Mesothelial cell of epicardium (in vitro differentiated cells): ENCODE data around the gene NDRG2. TPM values are rescaled to one million over a fixed set of nuclear protein-coding genes. Genes with fewer than 3 reads are reported as not detected.

ENCODE experiments used
- DNase-seq, 2 experiments: peaks; one replicate each; pipeline ENCODE4 v3.0.0; 2021; ENCODE audit warnings: low spot score in 2 of 2; ENCODE audit not compliant: unreplicated experiment in 2 of 2
- H3K27ac Mint-ChIP-seq: 2 replicates; pipeline ENCODE4 v1.8.0; 2021; ENCODE audit warnings: mixed read lengths
- H3K27me3 Mint-ChIP-seq: 2 replicates; pipeline ENCODE4 v1.8.0; 2021; ENCODE audit warnings: low read depth, mixed read lengths
- H3K36me3 Mint-ChIP-seq: 2 replicates; pipeline ENCODE4 v1.8.0; 2021; ENCODE audit warnings: mixed read lengths
- H3K4me1 Mint-ChIP-seq: 2 replicates; pipeline ENCODE4 v1.8.0; 2021; ENCODE audit warnings: mixed read lengths
- H3K4me3 Mint-ChIP-seq: 2 replicates; pipeline ENCODE4 v1.8.0; 2021; ENCODE audit warnings: mild to moderate bottlenecking, moderate library complexity, mixed read lengths
- H3K9me3 Mint-ChIP-seq: 2 replicates; pipeline ENCODE4 v1.8.0; 2021; ENCODE audit warnings: mixed read lengths
- CTCF ChIP-seq: fragments of 200-600 bp; sonication (generic); IDR thresholded peaks from one replicate; pipeline ENCODE4 v1.5.0; 2021; ENCODE audit warnings: antibody characterized with exemption; ENCODE audit not compliant: unreplicated experiment
- total RNA-seq: library from RNA; stranded (reverse); gene quantifications from 3 replicates; pipeline ENCODE4 v1.2.1, GENCODE V29; 2021

The NDRG2 gene
- total RNA-seq, 1 donor from 2014 or later, result 104 TPM

- H3K4me3 Mint-ChIP-seq, result no peak overlapping the region
- no peaks in the 10 kb centered on the region for H3K9me3 Mint-ChIP-seq
- TF ChIP-seq CTCF, result no peak
- H3K36me3 Mint-ChIP-seq, result peaks cover 30% of the 10 kb centered on the region
- DNase-seq, result no peak
- peaks cover 35% of the 10 kb centered on the region for H3K4me1 Mint-ChIP-seq
- no peaks in the 10 kb centered on the region for H3K27me3 Mint-ChIP-seq
- no peak overlapping the region for H3K27ac Mint-ChIP-seq
These were observed 3.8 kb downstream of the NDRG2 start for GRCh38 chr14:21020977-21021545.

- H3K36me3 Mint-ChIP-seq, result peaks cover 30% of the 10 kb centered on the region
- H3K4me1 Mint-ChIP-seq, result peaks cover 32% of the 10 kb centered on the region
- no peaks in the 10 kb centered on the region for H3K27me3 Mint-ChIP-seq
- no peak overlapping the region for H3K4me3 Mint-ChIP-seq
- H3K27ac Mint-ChIP-seq, result no peak overlapping the region
- no peak for DNase-seq
- TF ChIP-seq CTCF, result no peak
- H3K9me3 Mint-ChIP-seq, result no peaks in the 10 kb centered on the region
These were observed 5.5 kb downstream of the NDRG2 start for GRCh38 chr14:21019366-21019765.

- peaks cover 26% of the 10 kb centered on the region for H3K4me1 Mint-ChIP-seq
- H3K4me3 Mint-ChIP-seq, result no peak overlapping the region
- H3K36me3 Mint-ChIP-seq, result peaks cover 30% of the 10 kb centered on the region
- H3K27me3 Mint-ChIP-seq, result no peaks in the 10 kb centered on the region
- no peak overlapping the region for H3K27ac Mint-ChIP-seq
- no peak for TF ChIP-seq CTCF
- no peaks in the 10 kb centered on the region for H3K9me3 Mint-ChIP-seq
- DNase-seq, result no peak
These were observed 6.1 kb downstream of the NDRG2 start for GRCh38 chr14:21018781-21019180.

DNA sequence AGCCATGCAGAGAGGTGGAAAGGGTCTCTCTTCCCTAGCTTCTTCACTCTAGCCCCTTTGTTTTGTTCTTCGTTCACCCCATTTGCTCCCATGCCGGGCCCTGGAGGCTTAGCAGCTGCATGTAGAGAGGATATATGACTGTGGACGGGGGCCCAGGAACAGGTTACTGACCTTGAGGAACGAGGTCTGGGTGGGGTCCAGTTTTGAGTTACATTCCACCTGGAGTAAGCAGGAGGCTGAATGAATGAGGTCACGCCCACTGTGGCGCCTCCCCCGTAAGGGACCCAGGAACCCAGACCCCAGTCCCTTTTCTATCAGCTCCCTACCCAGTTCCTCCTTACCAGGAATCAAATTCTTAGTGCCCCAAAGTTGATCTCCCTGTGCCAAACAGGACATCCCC, 6.6 kb downstream of the NDRG2 start:
- no peaks in the 10 kb centered on the region for H3K9me3 Mint-ChIP-seq
- H3K4me3 Mint-ChIP-seq, result no peak overlapping the region
- no peaks in the 10 kb centered on the region for H3K27me3 Mint-ChIP-seq
- peaks cover 21% of the 10 kb centered on the region for H3K4me1 Mint-ChIP-seq
- no peak overlapping the region for H3K27ac Mint-ChIP-seq
- TF ChIP-seq CTCF, result no peak
- DNase-seq, result no peak
- peaks cover 30% of the 10 kb centered on the region for H3K36me3 Mint-ChIP-seq

- peaks cover 30% of the 10 kb centered on the region for H3K36me3 Mint-ChIP-seq
- H3K27ac Mint-ChIP-seq, result no peak overlapping the region
- H3K4me3 Mint-ChIP-seq, result no peak overlapping the region
- peaks cover 16% of the 10 kb centered on the region for H3K4me1 Mint-ChIP-seq
- no peaks in the 10 kb centered on the region for H3K27me3 Mint-ChIP-seq
- TF ChIP-seq CTCF, result no peak
- DNase-seq, result no peak
- no peaks in the 10 kb centered on the region for H3K9me3 Mint-ChIP-seq
These were observed 7.2 kb downstream of the NDRG2 start for GRCh38 chr14:21017528-21018245.
